GM18867 (cell line): Measurements from ENCODE around the gene FARP1.

Source experiments
- ATAC-seq: cut with Tn5 transposase; IDR thresholded peaks from one replicate; pipeline ENCODE4 v1.9.1; 2021; ENCODE audit warnings: mild to moderate bottlenecking, moderate library complexity; ENCODE audit not compliant: unreplicated experiment

FARP1 gene

DNA sequence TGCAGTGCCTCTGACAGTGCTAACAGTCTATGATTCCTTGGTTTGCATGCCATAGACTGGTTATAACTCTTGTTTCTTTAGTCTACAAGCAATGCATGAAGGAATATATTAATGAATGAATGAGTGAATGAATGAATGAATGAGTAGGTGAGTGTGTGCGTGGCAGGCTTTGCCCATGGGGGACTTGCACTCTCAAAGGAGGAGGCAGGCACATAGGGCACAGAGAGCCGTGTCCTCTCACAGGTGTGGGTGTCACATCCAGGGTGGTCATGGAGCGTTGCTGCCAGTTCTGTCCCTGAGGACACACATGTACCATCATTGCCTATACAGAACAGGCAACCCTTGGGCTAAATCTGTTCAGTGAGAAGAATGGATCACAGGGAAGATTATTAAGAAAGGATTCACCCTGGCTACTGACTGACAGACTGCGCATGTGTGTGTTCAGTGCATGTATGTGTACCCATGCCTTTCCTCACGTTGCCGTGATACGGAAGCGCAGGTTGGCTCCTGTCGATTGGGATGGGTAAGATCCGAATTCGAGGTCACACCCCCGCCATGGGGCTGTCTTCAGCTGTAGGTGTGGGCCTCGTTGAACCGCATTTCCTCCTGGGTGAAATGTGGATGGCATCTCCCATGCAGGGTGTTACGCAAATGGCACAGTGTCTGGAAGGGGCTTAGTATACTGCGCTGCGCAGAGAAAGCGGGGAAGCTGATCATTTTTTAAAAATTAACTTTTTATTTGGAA lies 272.6 kb downstream of the FARP1 start:
- ATAC-seq = no peak

GRCh38 chr13:98416408-98416807 lies 273.5 kb downstream of the FARP1 start:
- ATAC-seq = no peak

DNA sequence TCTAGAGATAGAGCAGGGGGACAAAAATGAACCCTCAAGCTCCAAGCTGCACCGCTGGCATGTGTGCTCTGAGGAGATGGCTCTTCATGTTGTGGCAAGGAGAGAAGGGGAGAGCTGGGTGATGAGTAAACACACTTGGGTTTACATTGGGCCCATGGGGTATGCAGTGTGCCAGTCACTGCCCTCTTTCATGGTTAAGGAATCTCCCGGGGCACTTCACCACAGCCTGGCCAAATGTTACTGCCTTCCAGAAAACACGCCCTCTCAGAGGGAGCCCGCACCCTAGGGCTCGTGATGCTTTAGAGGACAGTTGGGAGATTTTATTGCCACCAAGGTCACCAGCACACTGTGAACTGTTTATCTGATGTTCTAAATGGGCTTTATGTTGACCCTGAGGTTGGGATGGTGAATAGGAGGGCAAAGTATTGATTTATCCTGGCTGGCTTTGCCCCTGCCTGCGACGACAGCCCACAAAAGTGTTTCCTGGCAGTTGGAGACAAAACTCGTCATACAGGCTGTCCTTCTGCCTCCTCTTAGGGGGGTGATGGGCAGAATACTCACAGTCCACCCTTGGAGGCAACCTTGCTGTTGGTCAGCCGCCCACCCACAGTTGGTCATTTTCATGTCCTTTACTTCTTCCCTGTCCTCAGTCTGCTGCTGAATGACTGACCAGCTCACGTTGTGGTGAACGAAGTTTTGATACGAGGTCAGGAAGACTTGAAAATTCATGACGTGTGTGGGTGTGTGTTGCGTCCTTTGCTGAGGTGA lies 277.1 kb downstream of the FARP1 start:
- no peak for ATAC-seq

GRCh38 chr13:98420554-98421175 lies 277.8 kb downstream of the FARP1 start:
- ATAC-seq = no peak

GRCh38 chr13:98422046-98422445 lies 279.2 kb downstream of the FARP1 start:
- no peak for ATAC-seq

GRCh38 chr13:98423417-98423816 lies 280.5 kb downstream of the FARP1 start:
- ATAC-seq = no peak

DNA sequence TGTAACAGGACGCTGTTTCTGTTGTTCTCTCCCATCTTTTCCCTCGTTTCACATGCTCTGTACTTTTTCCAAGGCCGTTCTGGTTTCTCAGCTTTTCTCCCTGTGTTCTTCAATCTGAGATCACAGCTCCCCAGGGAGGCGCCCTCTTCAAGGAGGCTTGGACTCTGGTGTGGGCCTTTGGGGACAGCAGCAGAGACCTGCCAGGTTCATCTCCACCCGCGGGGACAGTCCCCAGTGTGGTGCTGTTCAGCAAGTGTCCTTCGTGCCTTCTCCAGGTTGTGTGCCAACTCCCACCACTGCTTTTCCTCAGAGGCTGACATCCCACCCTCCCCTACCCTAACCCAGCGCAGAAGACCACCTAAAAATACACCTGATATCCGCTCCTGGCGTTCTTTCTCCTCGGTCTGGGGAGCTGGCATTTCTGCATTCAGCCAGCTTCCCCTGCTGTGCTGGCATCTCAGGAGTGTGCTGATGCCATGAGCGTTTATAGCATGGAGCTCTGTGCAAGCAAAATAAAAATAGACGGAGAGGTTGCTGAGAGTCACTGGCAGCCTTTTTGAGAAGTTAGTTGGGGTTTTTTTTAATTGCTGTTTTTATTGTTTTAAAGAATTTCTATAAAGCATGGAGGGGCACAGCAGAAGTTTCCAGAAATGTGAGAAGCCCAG lies 284.6 kb downstream of the FARP1 start:
- no peak for ATAC-seq

DNA sequence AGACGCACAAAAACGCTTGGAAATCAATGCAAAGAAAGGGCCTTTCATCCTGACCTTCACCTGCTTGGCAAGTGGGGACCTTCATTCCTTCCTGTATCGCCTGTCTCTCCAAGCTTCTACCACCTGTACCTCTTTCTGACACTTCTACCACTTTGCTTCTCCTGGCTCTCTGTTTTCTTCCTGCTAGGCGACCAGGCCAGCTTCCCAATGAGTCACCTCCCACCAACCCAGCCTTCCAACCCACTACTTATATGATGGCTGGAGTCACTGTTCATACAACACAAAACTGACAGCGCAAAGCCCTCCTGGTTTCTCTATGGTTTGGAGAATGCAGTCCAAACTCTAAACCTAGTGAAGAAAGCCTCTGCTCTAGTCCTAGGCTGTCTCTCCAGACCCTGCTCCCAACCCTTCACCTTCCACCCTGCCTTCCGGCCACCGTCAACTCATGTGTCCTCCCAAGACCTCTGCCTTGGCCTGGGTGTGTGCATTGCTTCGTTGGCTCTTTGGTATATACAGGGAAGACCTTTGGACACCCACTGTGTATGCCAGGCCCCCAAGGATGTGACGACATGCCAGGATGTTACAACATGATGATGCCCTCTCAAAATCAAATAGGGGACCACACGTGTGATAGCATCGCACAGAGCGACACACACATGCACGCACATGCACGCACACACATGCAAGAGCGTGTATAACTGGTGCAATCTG lies 285.5 kb downstream of the FARP1 start:
- no peak for ATAC-seq

DNA sequence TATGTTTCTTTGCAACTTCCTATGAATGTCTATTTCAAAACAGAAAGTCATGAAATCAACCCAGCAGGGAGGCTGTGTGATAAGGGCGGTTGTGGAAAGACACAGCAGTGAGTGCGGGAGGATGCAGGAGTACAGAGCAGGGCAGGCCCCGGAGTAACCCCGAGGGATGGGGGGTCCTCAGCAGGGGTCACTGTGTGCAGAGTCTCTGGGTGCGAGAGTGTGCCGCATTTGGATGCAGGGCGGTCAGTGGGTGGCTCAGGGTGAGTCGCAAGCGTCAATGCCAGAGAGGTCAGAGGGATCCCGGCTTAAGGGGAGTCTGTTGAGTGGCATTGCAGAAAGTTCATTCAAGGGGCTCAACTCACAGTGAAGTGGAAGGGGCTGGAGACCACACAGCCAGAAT lies 286.2 kb downstream of the FARP1 start:
- no peak for ATAC-seq

- no peak for ATAC-seq
Measured at GRCh38 chr13:98429531-98429930, 286.6 kb downstream of the FARP1 start.

DNA sequence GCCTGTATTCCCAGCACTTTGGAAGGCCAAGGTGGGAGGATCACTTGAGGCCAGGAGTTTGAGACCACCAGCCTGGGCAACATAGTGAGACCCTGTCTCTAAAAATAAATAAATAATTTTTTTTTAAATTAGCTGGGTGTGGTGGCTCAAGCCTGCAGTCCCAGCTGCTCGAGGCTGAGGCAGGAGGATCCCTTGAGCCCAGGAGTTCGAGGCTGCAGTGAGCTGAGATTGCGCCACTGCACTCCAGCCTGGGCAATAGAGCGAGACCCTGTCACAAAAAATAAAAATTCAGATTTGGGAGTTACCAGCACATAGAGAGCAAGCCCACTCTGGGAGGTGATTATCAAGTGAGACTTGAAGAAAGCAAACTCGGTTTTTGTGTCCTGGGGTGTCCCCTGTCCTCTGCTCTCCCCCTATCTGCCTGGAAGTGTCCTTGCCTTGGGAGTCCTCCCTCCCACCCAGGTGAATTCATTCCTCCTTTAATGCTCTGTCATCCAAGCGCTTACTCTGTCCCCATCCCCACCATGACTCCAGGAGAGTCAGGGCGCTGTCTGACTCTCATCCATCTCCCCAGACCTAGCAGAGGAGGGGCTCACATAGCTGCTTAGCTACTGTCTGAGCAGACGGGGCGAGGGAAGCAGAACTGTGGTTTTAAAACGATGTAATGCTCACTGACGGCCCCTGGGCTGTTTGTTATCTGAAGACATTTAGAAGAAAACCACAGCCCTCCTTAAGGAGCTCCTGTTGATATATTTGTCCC lies 287.3 kb downstream of the FARP1 start:
- ATAC-seq = no peak

DNA sequence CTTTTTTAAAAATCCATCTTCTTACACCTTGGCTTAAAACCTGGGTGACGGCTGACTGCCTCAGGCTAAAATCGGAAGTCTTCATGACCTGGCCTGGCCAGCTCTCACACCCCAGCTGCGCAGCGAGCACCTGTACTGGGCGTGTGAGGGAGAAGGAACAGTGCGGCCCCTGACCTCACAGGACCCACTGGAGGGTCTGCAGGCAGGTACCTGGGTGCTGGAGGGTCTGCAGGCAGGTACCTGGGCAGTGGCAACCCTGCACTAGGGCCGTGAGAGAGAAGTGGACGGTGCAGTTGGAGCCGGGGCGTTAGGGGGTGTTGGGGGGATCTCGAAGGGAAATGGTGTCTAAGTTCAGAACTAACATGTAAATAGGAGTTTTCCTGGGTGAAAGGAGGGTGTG lies 289.7 kb downstream of the FARP1 start:
- no peak for ATAC-seq

- no peak for ATAC-seq
Measured at GRCh38 chr13:98433654-98434053, 290.8 kb downstream of the FARP1 start.

- no peak for ATAC-seq
Measured at GRCh38 chr13:98434060-98434459, 291.2 kb downstream of the FARP1 start.

DNA sequence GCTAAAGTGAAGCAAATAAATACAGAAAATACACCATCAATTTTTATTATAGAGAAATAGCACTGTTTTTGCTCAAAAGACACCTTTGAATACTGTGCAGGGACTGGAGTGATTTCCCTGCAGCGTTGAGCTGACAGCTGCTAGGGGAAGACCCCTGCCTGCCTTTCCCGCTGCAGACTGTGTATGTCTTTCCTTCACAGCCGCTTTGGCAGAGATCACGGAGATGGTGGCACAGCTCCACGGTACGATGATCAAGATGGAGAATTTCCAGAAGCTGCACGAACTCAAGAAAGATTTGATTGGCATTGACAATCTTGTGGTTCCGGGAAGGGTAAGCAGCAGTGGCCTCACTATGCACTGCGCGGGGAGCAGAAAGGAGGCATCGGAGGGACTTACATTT lies 292.5 kb downstream of the FARP1 start:
- no peak for ATAC-seq

- ATAC-seq = no peak
Measured at GRCh38 chr13:98436233-98436910, 293.5 kb downstream of the FARP1 start.

DNA sequence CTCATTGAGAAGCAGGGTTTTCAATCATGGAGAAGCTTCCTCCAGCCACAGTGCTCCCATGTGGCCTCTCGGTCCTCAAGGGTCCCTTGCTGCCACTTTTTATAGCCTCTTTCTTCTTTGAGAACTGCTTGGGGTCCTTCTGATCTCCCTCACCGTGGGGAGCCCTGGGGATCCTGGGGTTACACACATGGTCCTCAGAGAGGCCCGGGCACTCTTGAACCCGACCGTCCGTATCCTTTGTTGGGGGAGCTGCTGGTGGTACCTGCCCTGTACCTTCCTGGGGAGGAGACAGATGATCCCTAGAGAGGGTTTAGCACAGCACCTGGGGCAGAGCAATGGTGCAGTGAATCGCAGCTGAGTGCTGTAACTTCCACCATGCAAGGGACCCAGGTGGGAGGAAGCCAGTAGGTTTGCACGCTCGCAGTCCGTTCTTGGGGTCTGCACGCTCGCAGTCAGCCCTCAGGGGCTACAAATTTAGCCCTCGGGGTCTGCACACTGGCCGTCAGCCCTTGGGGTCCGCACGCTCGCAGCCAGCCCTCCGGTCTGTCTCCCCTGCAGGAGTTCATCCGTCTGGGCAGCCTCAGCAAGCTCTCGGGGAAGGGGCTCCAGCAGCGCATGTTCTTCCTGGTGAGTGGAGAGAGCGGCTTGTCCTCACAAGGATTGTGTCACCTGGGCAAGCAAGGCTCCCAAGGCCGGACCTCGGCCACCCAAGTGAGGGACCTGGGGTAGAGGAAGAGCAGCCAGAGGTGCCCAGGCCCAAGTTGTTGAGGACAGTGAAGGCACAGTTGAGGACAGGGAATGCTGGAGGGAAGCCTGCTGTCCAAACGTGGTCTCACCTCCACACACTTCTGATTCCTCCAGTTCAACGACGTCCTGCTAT lies 295.6 kb downstream of the FARP1 start:
- no peak for ATAC-seq

DNA sequence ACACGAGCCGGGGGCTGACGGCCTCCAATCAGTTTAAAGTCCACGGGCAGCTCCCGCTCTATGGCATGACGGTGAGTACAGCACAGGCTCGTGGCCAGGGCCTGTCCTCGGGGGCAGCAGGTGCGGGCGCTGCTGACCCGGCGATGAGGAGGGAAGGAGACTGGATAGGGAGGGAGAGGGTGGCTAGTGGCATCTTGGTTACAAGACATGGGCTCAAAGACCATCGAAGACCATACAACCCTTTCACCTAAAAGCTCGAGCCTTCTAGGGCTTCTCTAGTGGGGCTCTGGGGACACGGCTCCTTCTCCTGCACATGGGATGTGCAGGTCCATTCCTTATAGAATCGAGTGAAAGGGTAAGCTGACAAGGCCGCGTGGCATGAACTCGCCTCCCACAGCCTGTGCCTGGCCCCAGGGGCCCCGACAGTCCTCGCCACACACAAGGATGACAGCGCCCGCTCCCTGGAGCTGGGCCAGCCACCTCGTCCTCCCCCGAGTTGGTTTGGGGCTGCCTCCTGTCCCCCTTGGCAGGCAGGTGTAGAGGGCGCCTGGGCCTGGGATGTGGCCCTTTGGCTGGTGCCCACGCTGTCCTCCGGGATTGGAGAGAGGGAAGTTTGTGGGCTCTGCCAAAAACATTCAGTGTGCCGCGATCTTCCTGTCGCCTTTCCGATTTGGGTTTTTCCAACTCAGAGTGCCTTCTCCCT lies 296.4 kb downstream of the FARP1 start:
- ATAC-seq = no peak
